SK-N-MC (cell line): ENCODE results near the gene NMNAT2.

ENCODE experiments used
- EZH2 ChIP-seq: fragments of 200-600 bp; sonication (generic); IDR thresholded peaks from one replicate; pipeline ENCODE4 v1.6.1; 2017; ENCODE audit warnings: antibody characterized with exemption
- FOXP2 ChIP-seq: optimal IDR thresholded peaks from 2 replicates; pipeline ENCODE3; 2011; ENCODE audit warnings: mild to moderate bottlenecking, moderate library complexity; ENCODE audit not compliant: insufficient read depth; ENCODE audit errors: extremely low read length, control extremely low read depth
- POLR2AphosphoS5 ChIP-seq: IDR thresholded peaks from 2 replicates; pipeline ENCODE4 v1.6.1; 2012; ENCODE audit warnings: mild to moderate bottlenecking, low read depth, low read length, borderline replicate concordance

DNA sequence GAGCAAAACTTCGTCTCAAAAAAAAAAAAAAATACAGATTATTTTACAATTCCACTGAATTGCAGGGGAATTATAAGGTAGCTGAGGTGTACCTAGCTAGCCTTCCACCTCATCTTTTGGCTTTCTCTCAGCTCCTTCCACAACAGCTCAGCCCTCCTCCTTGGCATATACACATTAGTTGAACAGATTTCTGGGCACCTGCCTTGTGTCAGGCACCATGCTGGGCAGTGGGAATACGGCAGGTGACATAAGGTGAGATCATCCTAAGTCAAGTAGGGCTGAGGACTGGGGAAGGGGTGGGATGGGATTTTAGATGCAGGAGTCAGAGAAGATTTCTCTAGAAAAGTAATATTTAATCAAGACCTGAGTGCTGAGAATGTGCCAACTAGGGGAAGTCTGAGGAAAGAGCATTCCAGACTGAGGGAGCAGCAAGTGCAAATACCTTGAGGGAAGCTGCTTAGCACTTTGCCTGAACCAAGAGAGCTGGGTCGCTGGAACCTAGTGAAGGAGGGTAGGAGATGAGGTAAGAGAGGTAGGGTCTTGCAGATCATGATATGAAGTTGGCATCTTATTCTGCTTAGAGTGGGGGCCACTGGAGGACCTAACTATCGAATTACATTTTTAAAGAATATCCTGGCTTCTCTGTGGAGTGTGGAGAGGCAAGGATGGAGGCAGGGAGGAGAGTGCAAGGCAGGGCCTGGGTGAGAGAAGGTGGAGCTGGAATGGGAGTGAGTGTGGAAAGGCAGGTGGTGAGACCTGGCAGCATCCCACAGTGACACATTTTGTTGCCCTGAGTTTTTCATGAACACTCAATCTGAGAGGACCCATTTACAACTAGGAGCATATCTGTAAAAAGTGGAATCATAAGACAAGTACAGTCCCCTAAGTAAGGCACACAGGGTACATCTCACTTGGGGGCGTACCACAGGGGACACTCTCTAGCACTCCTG lies 203.9 kb downstream of the NMNAT2 start:
- TF ChIP-seq POLR2AphosphoS5 (no peak), EZH2 (no peak), FOXP2 (no peak)
